Hematopoietic multipotent progenitor cell treated with erythropoietin and hydrocortisone succinate and interleukin-3 and kit ligand, for 17 days (in vitro differentiated cells): ENCODE measurements around the gene TMEM272.

Experiments
- DNase-seq: peaks from one replicate; pipeline ENCODE4 v3.0.0-alpha.2; 2015; ENCODE audit warnings: low spot score

The TMEM272 gene

GRCh38 chr13:51844862-51845573 lies at the start of gene TMEM272:
TMEM272 (minus strand) TSS chr13:51845177; CDS start chr13:51838530, 6,647 bp downstream.
- DNase-seq = peak; percentile 33

- DNase-seq = no peak
Measured at GRCh38 chr13:51894239-51894638, 49.3 kb upstream of the TMEM272 start.

GRCh38 chr13:51892657-51893056 lies 47.7 kb upstream of the TMEM272 start:
- no peak for DNase-seq

DNA sequence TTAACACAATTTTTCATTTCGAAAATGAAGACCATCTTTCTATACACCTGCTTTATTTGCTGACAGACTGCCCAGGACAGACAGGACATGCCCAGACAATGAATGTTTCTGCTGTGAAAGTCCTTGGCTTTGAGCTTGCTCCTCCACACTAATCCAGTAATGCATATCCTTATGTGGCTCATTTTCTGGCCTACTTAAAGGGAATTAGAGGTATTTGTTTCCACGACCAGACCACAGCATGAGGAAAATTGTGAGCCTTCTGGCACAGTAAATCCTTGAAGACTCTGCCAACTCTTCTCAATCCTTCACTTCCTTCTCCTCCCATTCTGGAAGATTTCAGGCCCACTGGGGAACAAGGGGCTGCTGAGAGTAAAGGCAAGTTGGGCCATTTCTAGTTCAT lies 42.5 kb upstream of the TMEM272 start:
- no peak for DNase-seq

GRCh38 chr13:51885651-51886050 lies 40.7 kb upstream of the TMEM272 start:
- DNase-seq = no peak

GRCh38 chr13:51883226-51883600 lies 38.2 kb upstream of the TMEM272 start:
- no peak for DNase-seq

- no peak for DNase-seq
Measured at GRCh38 chr13:51882570-51883225, 37.7 kb upstream of the TMEM272 start.

- no peak for DNase-seq
Measured at GRCh38 chr13:51881296-51881695, 36.3 kb upstream of the TMEM272 start.

DNA sequence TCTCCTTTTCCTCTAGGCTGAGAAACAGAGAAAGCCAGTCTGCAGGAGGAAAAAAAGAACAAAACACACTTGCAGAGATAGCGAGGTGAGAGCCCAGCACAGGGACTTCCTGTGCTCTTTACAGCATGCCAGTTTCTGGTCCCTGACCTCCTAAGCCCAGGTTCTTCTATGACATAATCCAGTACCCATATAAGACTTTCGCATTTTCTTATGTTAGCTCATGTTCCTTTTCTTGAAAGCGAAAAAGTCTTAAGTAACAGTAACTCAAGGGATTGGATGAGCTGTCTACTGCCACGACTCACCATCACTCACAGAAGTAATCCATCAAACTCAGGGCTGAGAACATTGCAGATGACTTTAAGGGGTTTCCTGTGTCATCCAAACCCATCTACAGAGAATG lies 34.2 kb upstream of the TMEM272 start:
- DNase-seq = no peak

DNA sequence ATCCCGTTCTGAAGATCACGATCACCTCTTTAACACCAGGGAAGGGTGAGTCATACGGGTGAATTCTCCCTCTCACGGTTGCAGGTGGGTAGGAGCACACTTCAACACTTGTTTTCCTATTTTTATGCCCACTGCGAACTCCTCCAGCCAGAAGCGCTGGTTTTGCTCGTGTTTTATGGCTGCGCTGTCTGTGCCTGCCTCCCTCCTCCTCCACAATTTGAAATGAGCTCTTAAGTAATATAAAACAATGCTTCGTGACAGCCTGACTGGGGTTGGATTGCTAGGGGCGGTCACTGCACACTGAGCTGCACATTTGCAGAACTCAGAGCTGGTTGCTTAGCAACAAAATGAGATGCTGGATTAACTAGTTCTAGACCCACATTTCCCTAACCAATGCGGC lies 29.7 kb upstream of the TMEM272 start:
- DNase-seq = no peak

DNA sequence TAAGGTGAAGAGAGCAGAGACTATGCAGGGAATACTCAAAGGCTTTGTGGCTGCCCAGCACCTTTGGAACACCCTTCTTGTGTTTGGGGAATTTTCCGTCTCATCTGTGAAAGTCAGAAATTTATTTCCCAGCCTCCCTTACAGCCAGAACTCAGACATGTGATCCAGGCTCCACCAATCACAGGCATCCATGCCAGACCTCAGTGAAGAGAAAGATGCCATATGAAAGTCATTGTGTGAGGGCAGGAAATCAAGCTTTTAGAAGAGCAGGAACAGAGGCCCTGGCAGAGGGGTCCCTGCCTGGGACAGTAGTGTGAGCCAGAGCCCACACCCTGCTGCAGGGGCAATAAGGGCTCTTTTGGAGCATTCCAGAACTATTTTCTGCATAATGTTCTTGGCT lies 28.9 kb upstream of the TMEM272 start:
- no peak for DNase-seq

GRCh38 chr13:51873117-51873798 lies 28.3 kb upstream of the TMEM272 start:
- no peak for DNase-seq

- no peak for DNase-seq
Measured at GRCh38 chr13:51870616-51871015, 25.6 kb upstream of the TMEM272 start.

GRCh38 chr13:51869916-51870315 lies 24.9 kb upstream of the TMEM272 start:
- no peak for DNase-seq

DNA sequence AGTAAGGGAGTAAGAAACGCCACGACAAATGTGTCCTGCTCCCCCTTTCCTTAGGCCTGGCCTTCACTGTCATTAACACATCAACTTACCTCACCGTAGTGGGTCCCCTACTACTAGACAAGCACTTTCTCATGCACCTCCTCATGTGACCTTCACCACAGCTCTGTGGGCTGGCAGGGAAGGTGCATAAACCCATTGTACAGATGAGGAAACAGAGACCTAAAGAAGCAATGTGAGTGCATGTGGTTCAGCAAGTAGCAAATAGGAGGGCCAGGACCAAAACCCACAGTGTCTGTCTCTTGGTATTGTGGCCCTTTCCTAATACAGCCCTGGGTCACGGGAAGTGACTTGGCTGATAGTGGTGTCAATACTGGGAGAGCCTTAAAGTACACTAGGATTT lies 22.1 kb upstream of the TMEM272 start:
- no peak for DNase-seq

GRCh38 chr13:51865838-51866237 lies 20.9 kb upstream of the TMEM272 start:
- DNase-seq = no peak

- DNase-seq = no peak
Measured at GRCh38 chr13:51862957-51863356, 18.0 kb upstream of the TMEM272 start.

- DNase-seq = no peak
Measured at GRCh38 chr13:51861723-51862300, 16.8 kb upstream of the TMEM272 start, which contains the start of gene CCDC70. CCDC70 (plus strand) TSS chr13:51861969; CDS start chr13:51865412, 3,443 bp downstream.

DNA sequence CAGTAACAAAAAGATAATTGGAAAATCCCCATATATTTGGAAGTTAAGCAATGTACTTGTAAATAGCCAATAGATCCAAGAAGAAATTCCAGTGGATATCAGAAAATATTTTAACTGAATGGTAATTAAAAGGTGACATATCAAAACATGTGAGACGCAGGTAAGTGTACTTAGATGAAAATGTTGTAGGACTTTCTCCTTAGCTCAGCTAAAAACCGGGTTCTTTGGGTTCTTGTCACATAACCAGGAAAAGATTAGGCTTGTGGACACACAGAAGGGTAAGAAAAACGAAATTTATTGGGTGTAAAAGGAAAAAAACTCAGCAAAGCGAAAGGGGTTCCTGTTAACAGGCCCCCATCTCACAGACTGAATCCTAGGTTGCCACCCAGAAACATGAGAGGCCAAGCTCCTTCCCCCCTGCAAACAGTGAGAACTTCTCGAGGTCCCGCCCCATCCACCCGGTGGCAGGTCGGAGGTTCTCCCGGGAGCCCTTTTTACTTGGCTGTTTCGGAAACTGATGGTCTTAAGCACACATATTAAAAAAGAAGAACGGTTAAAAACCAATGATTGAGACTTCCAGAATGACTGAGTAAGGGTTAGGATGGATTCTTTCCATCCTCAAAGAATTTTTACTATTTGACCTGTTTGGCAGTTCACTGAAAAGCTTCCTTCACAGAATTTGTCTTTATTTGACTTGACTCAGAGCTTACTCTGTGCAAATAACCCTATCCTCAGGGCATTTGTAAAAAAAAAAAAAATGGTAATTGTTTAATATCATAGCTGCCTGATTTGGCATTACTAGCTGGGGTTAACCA lies 13.7 kb upstream of the TMEM272 start:
- no peak for DNase-seq

DNA sequence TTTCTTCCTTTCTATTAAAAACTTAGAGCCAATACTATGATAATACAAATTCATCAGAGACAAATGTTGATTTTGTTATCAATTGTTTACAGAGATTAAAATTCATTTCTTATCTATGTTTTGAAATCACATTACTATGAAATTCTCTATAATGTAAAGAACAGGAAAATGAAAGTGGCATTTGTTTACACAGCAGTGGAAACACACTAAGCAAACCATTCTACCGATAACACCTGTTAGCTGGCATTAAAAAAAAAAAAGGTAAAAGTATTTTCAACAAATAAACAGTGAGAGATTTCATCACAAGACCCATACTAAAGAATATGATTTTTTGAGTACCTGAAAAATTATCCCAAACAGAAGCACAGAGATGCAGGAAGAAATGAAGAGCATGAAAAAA lies 12.0 kb upstream of the TMEM272 start:
- DNase-seq = no peak

DNA sequence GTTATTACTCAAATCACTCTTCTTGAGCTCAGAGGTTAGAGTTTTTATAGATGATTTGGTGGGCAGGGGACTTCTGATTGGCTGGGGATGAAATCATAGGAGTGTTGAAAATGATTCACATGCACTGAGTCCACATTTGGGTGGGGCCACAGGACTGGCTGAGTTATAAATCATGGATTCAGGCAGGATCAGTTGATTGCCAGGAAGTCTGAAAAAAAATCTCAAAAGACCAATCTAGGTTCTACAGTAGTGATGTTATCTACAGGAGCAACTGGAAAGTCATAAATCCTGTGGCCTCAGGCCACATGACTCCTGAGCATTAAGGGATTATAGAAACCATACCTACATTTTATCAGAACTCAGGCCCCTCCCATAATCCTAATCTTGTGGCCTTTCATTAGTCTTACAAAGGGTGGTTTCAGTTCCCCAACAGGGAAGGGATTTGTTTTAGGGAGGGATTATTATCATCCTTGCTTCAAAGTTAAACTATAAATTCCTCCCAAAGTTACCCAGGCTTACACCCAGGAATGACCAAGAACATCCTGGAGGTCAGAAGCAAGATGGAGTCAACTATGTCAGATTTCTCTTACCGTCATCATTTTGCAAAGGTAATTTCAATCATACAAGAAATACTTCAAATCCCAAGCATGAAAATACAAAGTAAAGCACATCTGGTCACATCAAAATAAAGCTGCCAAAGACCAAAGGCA lies 11.2 kb upstream of the TMEM272 start:
- DNase-seq = no peak
